Right ventricle myocardium superior (tissue), 1 donor: Measurements from ENCODE around the gene MXD1. TPM values are rescaled to one million over a fixed set of nuclear protein-coding genes. Genes with fewer than 3 reads are reported as not detected.
A peak's percentile ranks its signal among the peaks of the same experiment; 100 is the strongest.

ENCODE experiments used
- ATAC-seq: fragments of 200-7000 bp; cut with Tn5 transposase; one replicate; pipeline ENCODE4 v1.9.1; 2020; ENCODE audit warnings: mild to moderate bottlenecking; ENCODE audit not compliant: poor library complexity
- DNase-seq: peaks from one replicate; pipeline ENCODE4 v3.0.0-alpha.2; 2020
- intact Hi-C: fragments of 100-400 bp; cut with DNase I; formaldehyde crosslinking; loops from one replicate; pipeline ENCODE4 v1.11.2; 2022
- total RNA-seq: library from RNA; stranded (reverse); fragmentation: NEBNext Ultra II Directional; extraction: Animal tissue kit (Norgen Biotek cat#: 25700); gene quantifications from one replicate; pipeline ENCODE4 v1.2.1, GENCODE V29; 2021
- donor health status: DM: no; HTN: yes; CAD: no; lungs with severe emphysema.

MXD1 gene
- total RNA-seq, 1 donor from 2014 or later: 5.1 TPM

DNA sequence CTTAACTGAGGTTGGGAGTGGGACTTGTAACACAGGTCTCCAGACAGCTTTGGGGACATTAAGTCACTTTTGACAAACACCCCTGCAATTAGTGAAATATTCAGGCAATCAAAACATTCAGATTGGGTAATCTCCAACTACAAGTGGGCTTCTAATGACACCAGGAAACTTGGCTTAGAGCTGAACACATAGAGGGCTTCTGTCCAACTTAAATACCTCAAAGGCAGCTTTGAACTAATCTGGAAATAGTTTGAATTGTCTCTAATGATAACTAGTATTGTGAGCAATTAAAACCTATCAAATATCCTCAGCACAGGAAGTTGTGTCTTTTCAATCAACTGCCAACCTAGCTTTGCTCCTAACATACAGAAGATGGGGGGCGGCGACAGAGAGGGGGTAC, 51.6 kb downstream of the MXD1 start:
- no peak for DNase-seq
- intact Hi-C loops: no loop called here
- no peak for ATAC-seq

DNA sequence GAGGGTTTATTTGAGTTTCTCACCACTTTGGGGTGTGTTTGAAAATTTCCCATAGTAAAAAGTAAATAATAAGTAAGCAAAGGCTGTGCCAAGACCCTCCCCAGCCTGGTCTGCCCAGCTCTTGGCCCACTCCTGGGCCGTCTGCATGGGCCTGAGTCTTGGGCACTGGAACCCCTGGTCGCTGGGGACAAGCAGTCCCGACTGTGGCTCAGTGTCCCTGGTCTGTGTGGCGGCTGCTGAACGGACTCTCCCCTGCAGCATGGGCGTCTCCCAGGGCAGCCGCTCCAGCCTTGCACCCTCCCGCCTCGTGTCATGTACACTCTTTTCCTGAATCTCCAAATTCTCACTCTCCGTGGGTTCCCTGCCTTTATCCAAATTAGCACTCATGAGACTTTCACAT, 53.7 kb downstream of the MXD1 start:
- no peak for ATAC-seq
- no peak for DNase-seq
- intact Hi-C loops: no loop called here

DNA sequence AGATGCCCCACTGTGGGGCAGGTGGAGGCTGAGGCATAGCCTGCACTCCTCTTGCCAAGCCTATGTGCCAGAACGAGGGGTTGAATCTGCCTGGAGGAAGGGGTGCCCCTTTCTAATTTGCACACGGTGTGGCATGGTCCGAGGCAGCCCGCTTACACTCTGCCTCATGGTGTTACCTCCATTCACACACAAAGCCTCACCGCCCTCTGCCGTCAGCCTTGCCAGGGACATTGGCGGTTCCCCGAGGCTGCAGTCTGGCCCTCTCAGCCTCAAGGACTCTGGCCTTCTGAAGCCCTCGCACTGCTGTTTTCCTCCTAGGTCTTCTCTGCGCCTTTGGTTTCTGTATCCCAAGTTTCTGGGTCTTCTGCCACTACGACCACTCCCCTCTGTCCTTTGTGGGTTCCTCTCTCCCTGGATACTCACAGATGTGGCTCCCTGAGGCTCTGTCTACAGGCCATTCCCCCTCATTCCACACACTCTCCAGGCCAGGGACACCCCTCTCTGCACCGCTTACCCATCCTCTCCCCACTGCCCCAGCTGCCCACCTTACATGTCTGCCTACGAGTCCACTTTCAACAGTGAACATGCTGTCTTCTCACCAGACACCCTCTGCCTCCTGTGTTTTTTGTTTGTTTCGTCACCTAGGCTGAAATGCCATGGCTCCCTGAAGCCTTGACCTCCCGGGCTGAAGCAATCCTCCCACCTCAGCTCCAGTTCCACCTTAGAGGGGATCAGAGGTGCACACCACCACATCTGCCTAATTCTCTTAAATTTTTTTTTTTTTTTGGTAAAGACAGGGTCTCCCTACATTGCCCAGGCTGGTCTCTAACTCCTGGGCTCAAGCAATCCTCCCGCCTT, 54.4 kb downstream of the MXD1 start:
- ATAC-seq: no peak
- no peak for DNase-seq
- intact Hi-C loops: no loop called here

DNA sequence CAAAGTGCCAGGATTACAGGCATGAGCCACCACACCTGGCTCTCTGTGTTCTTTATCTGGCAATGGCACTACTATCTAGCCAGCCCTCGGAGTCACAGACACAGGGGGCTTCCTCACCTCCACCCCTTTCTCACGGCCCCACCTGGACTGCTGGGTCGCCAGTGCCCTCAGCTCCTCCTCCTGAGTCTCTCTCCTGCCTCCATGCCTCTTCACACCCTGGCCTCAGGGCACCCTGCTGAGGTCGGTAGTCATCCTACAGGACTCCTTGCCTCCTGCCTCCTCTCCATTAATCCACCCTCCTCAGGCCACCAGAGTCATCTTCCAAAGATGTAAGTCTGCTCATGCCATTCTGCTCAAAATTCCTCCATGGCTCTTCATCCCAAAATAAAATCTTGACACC, 55.1 kb downstream of the MXD1 start:
- ATAC-seq (no peak), DNase-seq (no peak)
- intact Hi-C loops: no loop called here

DNA sequence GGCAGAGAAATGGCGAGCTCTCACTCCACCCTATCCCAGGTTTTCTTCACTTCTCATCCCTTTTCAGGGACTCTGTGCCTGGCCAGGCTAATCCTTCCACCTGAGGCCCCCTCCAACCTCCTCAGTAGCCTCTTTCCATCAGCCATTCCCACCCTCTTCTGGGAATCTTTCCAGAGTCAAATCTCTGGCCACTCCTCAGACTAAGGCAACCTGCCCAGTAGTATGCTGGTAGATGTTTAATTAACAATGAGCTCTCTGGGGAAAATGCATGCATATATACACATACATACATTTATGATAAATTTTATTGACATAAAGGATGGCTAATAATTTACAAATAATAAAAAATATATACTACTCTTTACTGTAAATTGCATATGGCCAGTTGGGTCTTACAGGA, 57.9 kb downstream of the MXD1 start:
- DNase-seq (no peak), ATAC-seq (no peak)
- intact Hi-C loops: no loop called here

DNA sequence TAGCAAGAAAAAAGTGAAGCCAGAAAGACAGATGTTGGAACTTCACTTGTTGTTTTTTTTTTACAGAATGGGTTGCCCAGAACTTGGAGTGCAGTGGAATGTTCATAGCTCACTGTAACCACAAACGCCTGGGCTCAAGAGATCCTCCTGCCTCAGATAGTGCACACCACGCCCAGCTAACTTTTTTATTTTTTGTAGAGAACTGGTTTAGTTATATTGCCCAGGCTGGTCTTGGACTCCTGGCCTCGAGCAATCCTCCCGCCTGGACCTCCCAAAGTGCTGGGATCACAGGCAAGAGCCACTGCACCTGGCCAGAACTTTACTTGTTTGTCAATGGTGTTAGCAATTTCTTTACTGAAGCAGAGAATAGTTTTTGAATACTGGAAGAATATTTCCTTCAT, 58.4 kb downstream of the MXD1 start:
- ATAC-seq (no peak), DNase-seq (no peak)
- intact Hi-C loops: no loop called here

DNA sequence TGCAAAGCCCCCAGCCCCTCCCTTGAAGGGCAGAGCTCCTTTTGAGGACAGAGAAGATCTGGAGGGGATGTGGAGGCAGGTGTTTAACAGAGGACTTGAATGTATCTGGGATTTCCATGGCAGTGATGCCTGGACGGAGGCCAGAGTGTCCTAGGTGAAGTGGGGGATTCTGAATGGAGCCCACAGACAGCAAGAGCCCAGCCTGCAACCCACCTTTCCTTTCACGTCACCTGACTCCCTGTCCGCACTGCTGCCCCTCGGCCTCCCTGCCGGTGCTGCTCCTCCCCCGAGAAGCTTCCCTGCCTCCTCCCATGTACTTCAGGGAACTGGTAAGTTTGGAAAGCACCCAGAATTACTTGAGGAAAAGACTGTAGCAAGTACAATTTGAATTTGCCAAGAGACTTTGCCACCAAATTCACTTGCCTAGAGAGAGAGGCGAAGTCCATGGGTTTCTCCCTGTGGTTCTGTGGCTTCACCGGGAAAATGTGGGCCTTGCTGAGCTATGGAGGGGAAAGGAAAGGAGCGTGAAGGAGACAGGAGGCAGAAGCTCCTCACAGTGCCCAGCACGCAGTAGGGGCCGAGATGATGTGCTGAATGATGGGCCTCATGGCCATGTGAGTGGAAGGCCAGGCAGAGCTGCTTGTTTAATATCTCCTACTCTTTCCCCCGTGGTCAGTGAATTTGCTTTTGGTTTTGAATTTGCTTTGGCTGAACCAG, 60.4 kb downstream of the MXD1 start:
- ATAC-seq (no peak), DNase-seq (no peak)
- intact Hi-C loops: no loop called here

DNA sequence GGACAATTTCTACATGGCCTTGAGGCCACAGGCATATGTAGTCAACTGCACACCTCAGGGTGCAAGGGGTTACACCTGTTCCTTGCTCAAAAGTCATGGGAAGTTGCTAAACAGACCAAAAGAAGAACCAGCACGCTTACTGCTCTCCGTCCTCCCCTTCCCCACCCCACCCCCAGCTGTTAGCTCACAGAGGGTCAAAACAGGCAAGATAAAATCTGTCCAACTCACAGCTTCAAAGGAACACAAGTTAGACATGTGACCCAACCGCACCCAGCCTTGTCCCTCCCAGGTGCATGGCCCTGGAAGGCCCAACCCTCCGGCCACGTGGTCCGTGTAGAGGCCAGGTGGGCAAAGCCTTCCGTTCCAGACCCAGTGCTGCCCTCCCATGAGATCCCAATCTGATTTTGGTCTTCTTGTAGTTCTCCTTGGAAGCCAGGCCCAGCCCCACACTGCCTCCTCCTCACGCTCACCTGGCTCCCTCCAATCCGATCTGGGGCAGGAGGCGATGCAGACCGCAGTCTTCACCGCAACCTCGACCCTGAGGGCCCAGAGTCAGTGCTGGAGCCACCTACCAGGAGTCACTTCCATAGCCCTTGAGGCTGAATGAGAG, 61.0 kb downstream of the MXD1 start:
- ATAC-seq (no peak), DNase-seq (peak; percentile 59)
- intact Hi-C loops: no loop called here

DNA sequence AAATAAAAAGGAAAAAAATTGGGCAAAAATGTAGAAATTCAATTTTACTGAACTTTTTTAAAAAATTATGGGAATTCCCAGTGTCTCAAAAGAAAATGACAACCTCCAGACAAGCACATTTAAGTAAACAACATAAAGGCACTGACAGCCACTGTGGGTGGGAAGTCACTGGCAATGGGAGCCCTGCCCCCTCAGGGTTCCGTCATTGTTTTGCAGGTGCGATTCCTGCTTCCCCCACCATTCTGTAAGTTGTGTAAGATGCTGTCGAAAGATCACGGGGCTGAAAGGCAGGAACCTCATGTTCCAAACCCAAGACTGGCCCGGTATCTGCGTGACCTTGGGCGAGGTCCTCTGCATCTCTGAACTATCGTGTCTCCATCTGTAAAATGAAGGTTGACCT, 62.3 kb downstream of the MXD1 start:
- ATAC-seq (no peak), DNase-seq (no peak)

DNA sequence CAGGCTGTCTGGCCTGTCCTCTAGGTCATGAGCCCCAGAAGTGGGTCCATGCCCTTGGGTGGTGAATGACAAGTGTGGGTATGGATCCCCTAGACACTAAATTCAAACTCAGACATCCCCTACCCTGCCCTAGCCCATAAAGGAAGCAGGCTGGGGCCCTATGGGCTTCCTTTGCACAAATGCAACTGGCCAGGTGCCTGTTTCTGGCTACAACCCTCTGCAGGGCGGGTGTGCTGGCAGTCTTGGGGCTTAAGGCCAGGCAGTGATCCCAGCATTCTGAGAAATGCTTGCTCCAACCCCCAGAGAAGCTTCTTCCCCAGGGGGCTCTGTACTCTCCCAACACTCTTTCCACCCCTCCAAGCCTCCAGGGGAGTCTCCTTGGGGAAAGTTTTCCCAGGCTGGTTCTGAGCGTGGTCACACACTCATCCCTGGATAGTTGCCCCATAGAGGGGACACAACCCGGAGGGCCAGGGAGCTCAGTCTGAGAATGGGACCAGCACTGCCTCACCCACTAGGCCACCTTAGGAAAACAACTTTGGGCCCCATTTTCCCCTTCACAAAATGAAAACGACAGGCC, 63.1 kb downstream of the MXD1 start:
- intact Hi-C loops: no loop called here
- ATAC-seq (no peak), DNase-seq (no peak)

More for the DNA sequence above, 62.3 kb downstream of the MXD1 start:
- intact Hi-C loops: no loop called here

DNA sequence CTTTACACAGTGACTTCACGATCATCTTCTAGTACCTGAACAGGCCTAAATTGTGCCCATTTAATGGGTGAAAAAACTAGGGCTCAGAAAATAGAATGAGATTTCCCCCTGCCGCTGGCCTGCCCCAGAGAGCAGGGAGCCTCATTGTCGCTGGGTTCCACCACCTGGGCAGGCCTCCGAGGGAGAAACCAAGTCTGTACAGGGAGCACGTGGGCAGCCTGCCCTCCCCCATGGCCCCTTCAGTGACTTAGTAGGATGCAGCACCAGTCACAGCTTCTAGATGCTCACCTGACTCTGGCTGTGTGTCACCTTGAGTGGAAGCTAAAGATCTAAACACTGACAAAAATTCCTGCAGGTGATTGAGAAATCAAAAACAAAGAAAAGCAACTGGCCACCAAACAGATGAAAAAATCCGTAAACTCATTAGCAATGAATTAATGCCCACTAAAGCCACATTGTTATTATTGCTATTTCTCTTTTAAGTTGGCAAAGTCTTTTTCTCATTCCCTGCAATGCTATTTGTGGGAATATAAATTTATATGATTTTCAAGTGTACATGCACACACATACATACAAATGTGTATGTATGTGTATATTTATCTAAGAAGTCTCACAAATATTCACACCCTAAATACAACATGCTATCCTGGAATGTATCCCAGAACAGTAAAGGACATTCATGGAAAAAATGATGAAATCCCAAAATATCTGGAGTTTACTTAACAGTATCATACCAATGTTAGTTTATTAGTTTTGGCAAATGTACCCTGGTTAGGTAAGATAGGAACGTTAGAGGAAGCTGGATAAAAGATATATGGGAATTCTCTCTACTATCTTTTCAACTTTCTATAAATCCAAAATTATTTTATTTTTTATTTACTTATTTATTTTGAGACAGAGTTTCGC, 65.2 kb downstream of the MXD1 start:
- DNase-seq: no peak
- no peak for ATAC-seq
- intact Hi-C loops: no loop called here

DNA sequence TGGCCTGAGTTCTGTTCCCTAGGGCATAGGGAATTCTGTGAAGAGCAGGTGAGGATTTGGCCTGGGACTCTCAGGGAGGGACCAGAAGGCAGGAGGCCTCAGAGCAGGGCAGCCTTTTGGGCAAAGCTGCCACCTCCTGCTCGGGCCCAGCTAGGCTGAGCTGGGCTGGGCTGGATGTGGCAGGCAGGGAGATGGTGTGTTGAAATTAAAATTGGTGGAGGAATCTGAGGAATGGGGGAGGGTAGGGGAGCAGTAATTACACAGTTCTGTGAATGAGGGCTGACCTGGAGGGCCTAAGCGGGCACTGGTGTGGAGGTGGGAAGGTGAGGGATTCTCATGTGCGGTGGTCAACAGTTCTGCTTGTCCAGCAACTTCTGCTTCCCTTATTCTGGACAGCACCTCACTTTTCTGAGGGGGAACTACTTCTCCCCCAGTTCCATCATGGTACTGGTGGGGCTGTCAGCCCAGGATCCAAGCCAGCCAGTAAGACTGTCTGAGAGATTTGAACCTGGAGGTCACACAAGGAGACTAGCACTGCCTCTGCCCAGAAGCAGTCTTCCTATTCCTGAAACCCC, 68.6 kb downstream of the MXD1 start:
- intact Hi-C loops: no loop called here
- no peak for DNase-seq
- no peak for ATAC-seq

DNA sequence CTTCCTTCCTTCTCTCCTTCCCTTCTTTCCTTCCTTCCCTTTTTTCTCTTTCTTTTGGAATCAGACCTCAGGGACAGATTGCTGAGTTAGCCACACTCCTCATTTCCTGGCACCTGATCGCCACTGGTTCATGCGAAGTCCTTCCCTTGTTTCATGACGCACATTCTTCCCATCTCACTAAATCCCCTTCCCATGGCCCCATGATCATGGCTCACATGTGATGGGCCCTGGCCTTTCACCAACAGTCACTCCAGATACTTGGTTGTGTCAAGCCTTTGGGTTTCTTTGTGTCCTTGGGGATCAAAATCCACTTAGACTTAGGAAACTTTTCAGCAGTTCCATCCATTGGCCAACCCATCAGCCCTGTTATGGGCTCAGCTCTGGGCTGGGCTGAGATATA, 70.3 kb downstream of the MXD1 start:
- no peak for DNase-seq
- no peak for ATAC-seq
- intact Hi-C loops: no loop called here

DNA sequence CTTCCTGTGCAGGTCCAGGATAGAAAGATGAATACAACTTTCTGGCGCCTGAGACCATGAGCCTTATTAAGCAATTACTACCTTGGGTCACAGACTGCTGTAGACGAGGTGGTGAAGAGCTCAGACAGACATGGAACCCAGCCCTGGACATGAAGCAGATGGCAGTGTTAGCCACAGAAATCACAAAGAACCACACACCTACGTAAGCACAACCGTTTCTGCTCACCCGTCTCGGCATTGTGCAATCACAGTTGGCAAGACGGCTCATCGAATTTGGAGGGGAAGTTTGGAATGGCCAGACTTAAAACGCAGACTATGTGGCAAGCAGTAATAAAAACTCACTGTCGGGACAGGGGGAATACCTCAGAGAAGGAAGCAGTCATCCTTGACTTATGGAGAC, 70.8 kb downstream of the MXD1 start:
- intact Hi-C loops: no loop called here
- DNase-seq: peak; percentile 69
- peak; percentile 41 for ATAC-seq

DNA sequence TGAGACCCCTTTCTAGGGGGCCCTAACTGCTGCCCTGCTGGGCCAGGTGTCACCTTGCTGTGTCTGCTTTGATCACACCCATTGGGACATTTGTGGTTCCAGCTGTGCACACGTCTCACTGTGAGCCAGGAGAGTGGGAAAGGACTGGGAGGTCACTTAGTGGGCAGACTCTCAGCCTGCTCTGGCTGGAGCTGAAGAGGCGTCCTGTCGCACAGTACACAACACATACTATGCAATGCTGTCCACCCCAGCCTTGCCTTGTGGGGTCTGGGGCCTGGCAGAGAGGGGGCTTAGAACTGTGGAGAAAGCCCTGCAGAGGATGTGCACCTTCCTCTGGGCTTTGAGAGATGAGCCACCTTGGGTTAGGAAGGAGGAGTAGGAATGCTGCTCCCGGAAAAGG, 71.8 kb downstream of the MXD1 start:
- intact Hi-C loops: no loop called here

DNA sequence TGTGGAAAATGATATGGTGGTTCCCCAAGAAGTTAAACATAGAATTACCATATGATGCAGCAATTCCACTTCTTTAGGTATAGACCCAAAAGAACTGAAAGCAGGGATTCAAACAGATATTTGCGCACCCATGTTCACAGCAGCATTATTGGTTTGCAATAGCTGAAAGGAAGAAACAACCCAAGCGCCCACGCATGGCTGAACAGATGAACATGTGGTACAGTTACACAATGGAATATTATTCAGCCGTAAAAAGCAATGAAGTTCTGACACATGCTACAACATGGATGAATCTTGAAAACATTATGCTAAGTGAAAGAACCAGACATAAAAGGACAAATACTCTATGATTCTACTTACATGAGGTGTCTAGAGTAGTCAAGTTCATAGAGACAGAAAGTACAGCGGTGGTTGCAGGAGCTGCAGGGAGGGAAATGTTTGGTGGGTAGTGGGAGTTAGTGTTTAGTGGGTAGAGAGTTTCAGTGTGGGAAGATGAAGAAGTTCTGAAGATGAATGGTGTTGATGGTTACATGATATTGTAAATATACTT, 73.3 kb downstream of the MXD1 start:
- ATAC-seq: no peak

More for the DNA sequence above, 71.8 kb downstream of the MXD1 start:
- no peak for ATAC-seq
- DNase-seq: no peak

DNA sequence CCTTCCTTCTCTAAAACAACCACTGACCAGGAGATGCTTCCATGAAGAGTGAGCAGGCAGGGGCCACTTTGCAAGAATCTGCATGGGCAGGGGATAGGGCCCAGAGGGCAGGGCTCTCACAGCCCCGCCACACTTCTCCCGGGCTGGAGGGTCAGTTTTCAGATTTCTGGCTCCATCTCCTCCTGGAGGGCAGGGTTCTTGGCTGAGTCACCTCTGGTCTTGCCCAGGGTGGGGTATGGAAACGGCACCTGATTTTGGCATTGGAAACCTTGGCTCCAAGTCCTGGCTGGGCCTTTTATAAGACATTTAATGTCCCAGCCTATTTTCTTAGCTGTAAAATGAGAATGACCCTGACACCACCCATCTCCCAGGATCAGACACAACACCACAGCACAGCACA, 74.1 kb downstream of the MXD1 start:
- intact Hi-C loops: no loop called here
- DNase-seq (no peak), ATAC-seq (no peak)

More for the DNA sequence above, 73.3 kb downstream of the MXD1 start:
- intact Hi-C loops: no loop called here
- DNase-seq: no peak
